ENCODE results near the gene RANBP1.

The RANBP1 gene

DNA sequence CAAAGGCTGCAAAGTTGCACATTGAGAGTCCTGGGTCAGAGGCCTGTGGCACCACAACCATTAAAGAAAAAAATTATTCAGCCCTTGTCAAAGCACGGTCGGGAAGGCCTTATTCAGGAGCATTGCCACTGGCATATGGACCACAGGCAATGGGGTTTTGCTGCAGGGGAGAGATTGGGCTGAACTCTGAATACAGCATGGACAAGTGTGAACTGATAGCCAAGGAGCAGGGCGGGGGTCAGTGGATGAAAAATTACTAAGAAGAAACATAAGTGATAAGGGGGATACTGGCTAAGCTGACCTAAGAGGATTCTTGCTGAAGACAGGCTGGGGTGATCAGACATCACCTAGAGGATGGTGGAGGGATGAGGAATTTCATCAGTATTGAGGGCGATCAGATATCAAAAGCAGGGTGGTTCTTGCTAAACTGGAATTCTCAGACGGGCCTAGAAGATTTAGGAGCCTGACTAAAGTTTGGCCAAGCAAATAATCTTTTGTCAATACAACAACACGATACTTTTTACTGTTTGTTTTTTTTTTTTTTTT is 39.2 kb upstream of the RANBP1 start:
- ChIA-PET CTCF (no interaction called here), POLR2A (ENCODE audit: low non-redundant PET) (no interaction called here)
- no peak overlapping the region for H3K27ac ChIP-seq
- no peak for DNase-seq (ENCODE audit: low spot score)
- no peak for TF ChIP-seq CTCF (conservative IDR thresholded peaks at IDR 0.05; ENCODE audit: low read depth)

GRCh38 chr22:20079745-20080444 is 36.0 kb upstream of the RANBP1 start, which contains the start of gene DGCR8:
TSS of gene DGCR8 (plus strand) at chr22:20080241. CDS start at chr22:20085964, 5,723 bp downstream.
- peak; percentile 87 for DNase-seq (ENCODE audit: low spot score)
- peak within 1 kb of the TSS; percentile 95 for H3K27ac ChIP-seq
- POLR2A ChIA-PET (ENCODE audit: low non-redundant PET): no interaction called here
- CTCF ChIA-PET: no interaction called here
- no peak for TF ChIP-seq CTCF (conservative IDR thresholded peaks at IDR 0.05; ENCODE audit: low read depth)

DNA sequence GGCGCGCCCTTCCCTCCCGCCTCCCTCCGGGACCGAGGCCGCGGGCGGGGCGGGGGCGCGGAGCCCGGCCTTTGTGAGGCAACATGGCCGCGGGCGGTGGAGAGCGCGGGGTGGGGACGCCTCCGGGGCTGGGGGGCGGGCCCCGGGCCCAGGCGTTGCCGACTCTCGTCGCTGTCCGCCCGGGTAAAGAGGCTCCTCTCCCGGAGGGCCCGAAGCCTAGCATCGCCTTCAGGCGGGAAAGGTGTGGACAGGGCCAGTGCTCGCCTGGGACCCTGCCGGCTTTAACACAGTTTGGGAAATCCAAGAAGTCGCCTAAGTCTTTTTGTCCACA is 35.5 kb upstream of the RANBP1 start:
- ChIA-PET CTCF (no interaction called here), POLR2A (ENCODE audit: low non-redundant PET) (no interaction called here)
- TF ChIP-seq CTCF (conservative IDR thresholded peaks at IDR 0.05; ENCODE audit: low read depth): no peak
- H3K27ac ChIP-seq: peak overlapping the region; percentile 95
- DNase-seq (ENCODE audit: low spot score): peak; percentile 63

GRCh38 chr22:20080776-20081654 is 34.9 kb upstream of the RANBP1 start:
- no peak for TF ChIP-seq CTCF (conservative IDR thresholded peaks at IDR 0.05; ENCODE audit: low read depth)
- H3K27ac ChIP-seq: peak overlapping the region; percentile 95
- CTCF ChIA-PET: interaction anchor here (0.6 to 0.8 kb wide), 2 partner anchors 110 to 149 kb away, joined by 3 to 7 read pairs; no protein-coding TSS in a partner anchor
- POLR2A ChIA-PET (ENCODE audit: low non-redundant PET): no interaction called here
- DNase-seq (ENCODE audit: low spot score): peak; percentile 27

GRCh38 chr22:20083157-20083890 is 32.6 kb upstream of the RANBP1 start:
- ChIA-PET CTCF (no interaction called here), POLR2A (ENCODE audit: low non-redundant PET) (no interaction called here)
- H3K27ac ChIP-seq: peak overlapping the region; percentile 95
- DNase-seq (ENCODE audit: low spot score): no peak
- TF ChIP-seq CTCF (conservative IDR thresholded peaks at IDR 0.05; ENCODE audit: low read depth): no peak

All from RWPE1 (cell line).